ENCODE results near the gene GLDN.

GLDN gene

DNA sequence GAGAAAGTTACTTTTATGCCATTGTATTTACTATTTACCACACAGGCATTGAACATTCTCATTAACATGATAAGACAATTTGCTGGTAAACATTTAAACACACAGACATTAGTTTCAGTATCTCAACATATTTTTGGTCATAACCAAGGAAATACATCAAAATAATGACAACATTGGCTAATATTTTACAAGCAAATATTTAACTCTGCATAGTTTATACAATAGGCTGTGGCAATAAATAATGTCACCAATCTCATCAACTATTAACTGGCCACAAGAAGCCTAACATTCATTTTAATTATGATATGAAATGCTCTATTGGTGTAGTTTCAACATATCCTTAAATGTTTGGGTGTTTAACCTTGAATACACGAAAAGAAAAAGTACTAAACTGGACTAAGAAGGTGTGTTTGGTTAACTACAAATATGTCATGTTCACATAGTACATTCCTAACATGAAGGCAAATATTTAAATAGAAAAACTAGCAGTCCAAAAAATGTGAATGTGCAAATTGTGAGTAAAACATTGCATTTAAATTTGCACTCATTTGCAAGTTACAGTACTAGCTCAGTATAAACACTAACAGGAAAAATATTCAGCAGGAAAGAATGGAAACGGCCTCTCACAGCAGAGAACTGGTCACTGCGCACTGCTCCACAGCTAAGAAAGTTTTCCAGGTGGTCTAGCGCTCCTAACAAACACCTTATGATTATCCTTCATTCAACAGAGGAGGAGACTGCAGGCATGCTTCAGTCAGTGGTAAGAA, 106.6 kb downstream of the GLDN start:
- DNase-seq: no peak

DNA sequence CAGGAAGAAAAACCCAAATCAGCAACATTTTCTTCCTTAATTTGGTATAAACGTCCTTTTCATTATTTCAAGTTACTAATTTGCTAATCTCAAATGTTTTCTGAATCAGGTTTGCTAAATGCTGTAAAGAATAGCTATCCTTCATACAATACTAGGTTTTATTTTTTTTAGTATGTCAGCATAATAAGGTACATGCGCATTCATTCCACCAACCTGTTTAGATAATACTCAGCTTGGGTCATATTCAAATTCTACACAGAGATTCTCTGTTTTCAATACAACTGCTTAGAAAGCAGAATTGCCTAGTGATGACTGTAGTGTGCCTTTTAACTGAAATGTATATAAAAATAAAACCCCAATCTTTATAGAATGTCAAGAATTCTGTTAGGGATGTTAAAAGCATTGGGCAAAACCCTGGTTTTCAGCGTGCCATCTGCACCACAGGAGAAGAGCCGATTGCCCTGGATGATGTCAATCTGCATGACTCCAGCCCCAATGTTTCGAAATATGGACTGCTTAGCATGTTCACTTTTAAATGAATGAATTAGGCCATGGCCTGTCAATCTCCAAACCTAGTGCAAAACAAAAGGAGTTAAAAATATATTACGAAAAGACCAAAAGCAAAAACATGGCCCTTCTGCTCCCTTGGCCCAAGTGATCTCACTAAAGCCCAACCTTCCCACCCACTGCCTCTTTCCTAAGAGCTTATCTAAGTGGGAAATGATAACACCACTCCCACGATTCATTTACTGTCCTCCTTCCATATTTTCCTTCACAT, 107.4 kb downstream of the GLDN start:
- DNase-seq: peak; percentile 41 to 63

DNA sequence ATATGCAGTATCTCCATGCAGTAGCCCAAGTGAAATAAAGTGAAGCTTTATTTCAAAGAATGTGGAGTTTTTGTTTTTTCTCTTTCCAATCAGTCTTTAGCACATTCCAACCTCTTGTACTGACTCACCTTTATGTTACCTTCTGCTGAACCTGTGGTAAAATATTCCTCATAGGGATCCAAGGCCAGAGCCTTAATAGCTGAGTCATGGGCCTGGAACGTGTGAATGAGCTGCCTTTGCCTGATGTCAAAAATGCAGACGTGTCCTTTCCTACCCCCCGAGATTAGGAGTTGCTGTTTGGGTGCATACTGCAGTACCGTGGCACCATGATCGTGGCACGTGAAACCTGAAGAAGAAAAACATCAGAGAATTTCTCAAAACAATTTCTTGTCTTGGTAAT, 108.5 kb downstream of the GLDN start:
- DNase-seq: no peak
